NCI-H510A (cell line): ENCODE data around the gene BEAN1.
"Not testable (repeated sequence)": the region's sequence is repeated elsewhere in the genome, so short reads cannot be mapped to it uniquely, and the experiment has no call there.

Experiments used
- DNase-seq: peaks from one replicate; lab custom pipeline; 2025; lab: John Stamatoyannopoulos, UW

BEAN1 gene

DNA sequence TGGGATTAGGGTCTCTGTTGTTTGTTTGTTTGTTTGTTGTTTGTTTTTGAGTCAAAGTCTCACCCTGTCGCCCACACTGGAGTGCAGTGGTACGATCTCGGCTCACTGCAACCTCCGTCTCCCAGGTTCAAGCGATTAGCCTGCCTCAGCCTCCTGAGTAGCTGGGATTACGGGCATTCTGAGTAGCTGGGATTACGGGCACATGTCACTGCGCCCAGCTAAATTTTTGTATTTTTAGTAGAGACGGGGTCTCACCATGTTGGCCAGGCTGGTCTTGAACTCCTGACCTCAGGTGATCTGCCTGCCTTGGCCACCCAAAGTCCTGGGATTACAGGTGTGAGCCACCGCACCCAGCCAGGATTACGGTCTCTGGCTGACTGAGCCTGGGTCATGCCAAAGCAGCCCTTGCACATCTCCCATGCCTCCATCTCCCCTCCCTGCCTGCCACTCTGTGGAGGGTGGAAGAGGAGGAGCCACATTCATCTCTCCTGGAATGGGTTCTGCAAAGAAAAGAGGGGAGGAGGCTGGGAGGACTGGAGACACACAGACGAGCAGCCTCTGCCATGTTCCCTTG lies 59.2 kb downstream of the BEAN1 start:
- DNase-seq = no peak

DNA sequence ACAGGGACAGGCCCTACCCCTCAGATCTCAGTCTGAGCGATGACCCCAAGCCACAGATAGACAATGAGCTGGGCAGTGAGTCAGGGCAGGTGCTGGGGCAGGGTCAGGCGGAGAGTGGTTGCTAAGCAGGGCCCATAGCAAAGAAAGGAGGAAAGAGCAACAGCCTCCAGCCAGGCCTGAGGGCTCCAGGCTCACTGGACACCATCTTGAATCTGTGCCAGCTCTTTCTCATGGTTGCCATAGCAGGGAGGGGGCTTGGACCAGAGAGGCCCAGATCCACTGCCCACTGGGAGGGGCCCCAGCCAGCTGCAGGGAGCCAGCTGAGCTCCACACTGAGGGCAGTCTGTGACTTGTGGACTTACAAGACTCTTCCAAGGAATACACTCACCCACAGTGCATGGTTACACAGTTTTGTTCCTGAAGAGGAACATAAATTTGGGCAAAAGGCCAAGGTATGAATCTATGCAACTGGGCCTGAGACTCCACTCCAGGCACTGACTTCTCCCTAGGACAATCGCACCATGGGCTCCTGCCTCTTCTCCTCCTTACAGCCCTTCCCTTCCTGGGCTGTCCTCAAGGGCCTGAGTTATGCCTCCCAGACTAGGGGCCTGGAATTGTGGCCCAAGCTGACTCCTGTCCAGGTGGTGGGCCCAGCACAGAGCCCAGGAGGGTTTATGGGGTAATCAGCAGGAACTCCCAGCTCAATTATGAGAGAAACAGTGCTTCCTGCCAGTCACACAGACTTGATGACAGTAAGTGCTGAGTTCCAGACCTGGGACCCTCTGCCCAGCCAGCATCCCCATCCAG lies 59.9 kb downstream of the BEAN1 start:
- DNase-seq = no peak

DNA sequence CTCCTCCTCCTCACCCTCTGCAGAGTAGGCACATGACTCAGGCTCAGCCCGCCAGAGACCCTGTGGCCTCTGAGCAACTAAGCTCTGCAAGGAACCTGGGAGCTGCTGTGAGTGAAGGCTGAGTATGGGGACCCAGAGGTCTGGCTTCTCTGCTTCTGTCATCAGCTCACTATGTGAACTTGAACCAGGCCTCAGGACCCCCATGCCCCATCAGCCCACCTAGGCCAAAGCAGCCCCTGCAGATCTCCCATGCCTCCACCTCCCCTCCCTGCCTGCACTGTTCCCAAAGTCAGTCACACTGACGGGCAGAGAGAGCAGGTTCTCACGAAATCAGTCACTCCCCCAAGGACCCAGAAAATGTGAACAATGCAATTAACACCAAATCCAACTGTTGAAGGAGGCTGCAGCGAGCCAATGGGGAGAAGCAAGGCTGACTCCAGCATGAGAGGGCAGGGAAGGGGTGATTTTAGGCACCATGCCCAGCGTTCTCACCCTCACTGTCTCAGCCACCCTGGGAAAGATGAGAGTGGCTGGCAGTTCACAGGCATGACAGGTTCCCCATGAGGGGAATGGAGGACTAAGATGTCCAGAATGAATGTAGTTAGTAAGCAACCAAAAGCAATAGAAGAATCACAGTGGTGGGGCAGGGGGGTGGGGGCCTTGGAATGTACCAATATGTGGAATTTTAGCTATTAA lies 60.6 kb downstream of the BEAN1 start:
- no peak for DNase-seq

DNA sequence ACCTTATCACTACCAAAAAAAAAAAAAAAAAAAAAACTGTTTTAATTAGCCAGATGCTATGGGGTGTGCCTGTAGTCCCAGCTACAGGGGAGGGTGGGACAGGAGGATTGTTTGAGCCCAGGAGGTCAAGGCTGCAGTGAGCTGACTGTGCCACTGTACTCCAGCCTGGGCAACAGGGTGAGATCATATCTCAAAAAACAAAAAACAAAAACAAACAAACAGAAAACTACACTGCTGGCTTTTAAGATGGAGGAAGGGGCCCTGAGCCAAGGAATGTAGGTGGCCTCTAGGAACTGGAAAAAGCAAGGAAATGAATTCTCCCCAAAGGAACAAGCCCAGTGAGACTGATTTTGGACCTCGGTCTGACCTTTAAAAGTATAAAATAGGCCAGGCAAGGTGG lies 61.4 kb downstream of the BEAN1 start:
- DNase-seq = no peak

DNA sequence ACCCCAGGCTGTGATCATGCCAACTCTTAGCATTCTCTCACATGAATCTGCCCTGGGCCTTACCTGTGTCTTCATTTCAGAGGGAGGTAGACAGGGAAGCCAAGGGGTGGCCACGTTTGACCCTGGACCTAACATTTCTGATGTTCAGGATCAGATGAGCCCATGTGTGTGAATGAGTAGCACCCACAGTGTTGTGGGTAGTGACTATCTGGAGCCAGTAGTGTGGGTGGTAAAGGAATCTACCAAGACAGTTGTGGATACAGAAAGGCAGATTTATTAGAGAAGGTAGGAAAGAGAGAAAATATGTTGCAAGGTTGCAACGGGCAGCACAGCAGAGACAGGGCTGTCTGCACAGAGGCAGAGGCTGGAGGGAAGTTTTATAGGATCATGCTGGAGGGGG lies 62.3 kb downstream of the BEAN1 start:
- DNase-seq = no peak

DNA sequence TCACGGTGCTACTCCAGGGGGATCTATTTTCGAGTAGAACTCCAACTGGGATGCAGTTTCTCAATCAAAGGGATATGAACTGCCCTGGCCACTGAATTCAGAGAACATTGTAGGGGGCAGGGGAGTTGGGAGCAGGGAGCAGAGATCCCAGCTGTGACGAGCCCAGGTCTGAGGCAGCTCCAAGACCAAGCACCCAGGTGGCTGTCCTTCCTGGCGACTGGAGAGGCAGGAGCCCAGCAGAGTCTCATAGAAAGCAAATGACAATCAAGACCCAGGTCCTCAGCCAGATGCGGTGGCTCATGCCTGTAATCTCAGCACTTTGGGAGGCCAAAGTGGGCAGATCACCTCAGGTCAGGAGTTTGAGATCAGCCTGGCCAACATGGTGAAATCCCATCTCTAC lies 62.7 kb downstream of the BEAN1 start:
- no peak for DNase-seq

DNA sequence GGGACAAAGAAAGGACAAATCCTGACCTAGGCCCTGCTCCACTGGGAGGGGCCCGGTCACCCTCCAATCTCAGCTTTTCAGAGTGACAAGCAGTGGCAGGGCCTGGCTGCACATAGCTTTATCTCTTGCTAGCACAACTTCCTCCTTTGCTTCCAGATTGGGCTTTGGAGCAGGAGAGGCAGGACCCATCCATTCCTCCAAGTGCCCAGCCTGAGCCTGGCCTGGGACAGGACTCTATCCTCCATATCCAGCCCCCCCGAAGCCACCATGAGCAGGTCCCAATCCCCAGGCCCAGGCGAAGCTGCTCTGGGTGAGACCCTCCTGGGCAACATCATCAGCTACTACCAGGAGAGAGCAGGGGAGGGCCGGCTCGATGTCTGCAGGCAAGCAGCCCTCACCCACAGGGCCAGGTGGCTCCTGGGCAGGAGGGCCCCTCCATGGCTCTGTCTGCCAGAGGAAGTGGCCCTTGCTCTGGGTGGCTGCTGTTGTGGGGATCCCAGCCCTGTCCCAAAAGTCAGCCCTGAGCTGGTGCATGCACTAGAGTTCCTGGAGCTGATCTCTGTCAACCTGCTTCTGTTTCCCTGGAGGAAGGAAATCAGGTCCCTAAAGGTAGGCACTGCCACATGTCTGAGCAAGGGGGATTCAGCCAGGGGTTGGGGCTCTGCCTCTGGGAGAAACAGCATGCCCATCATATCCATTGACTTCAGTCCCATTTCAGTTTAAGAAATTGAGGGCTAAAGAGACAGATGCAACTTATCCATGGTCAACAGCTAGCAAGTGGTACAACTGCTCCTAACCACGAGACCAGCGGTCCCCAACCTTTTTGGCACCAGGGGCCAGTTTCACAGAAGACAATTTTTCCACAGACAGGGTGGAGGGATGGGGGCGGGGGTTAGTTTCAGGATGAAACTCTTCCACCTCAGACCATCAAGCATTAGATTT lies 64.0 kb downstream of the BEAN1 start:
- no peak for DNase-seq

DNA sequence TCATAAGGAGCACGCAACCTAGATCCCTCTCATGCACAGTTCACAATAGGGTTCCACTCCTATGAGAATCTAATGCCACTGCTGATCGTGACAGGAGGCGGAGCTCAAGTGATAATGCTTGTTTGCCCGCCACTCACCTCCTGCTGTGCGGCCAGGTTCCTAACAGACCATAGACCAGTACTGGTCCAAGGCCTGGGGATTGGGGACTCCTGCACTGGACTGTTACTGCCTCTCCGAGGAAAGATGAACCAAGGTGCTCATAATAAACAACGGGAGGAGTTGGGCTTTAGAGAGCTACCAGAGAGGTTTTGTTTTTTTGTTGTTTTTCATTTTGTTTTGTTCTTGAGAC lies 64.6 kb downstream of the BEAN1 start:
- DNase-seq = no peak

DNA sequence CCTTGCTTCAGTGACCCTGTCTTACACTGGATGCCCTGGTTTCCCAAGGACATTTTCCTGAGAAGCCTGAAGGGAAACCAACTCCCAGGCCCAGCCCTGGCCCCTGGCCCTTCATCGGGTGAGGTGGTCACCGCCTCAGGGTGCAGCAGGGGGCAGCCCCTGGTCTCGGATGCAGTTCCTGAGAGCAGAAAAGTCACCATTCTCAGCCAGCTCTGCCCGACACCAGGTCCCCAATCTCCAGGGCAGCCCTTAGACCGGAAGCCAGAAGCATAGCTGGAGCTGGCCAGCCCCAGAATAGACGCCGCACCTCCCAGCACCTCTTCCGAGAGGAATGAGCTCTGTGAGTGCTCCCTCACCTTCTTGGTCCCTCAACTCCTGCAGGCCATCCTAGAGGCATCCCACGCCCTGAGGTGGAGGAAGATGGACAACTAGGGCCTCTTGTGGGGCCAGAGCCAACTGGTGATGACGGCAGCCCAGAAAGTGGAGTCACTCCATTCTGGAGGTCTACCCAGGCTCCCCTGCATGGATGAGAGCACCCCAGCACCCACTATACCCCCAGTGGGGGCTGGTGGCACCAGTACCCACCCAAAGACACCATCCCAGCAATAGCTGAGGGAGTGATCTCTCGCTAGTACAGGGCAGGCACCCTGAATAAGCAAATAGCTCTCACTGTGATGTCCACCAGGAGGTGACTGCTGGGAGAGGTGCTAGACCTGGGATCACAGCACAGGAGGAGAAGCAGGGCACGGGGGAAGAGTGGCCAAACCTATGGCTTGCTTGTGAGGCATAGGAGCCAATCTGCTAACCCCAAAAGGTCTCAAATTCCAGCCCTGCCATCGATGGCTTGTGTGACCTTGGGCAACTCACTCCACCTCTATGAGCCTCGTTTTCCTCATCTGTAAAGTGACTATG lies 66.7 kb downstream of the BEAN1 start:
- DNase-seq = no peak

DNA sequence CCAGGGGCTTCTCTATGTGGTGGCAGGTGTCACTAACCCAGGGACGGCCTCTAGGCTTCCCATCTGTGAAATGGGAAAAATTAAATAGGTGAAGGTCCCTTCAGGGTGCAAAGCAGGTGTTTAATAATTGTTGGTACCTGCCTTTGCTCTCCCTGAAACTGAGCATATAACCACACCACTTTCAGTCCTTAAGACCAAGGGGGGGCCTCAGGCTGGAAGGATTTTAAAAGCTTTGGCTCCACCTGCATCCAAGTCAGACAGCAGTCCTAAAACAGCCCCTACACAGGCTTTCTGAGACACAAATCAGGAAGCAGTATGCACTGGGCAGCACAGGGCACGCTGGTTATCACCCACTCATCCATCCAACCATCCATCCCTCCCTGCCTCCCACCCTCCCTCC lies 67.8 kb downstream of the BEAN1 start:
- DNase-seq = no peak

DNA sequence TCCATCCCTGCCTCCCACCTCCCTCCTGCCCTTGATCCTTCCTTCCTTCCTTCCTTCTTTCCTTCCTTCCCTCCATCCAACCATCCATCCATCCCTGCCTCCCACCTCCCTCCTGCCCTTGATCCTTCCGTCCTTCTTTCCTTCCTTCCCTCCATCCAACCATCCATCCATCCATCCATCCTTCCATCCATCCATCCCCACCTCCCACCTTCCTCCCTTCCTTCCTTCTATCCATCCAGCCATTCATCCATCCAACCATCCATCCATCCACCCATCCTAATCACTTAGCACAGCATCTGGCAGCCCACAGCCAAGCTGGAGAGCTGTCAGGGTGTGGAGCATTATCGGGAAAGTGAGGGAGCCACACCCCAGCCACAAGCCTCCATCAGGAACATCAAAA lies 68.3 kb downstream of the BEAN1 start:
- DNase-seq = no peak

DNA sequence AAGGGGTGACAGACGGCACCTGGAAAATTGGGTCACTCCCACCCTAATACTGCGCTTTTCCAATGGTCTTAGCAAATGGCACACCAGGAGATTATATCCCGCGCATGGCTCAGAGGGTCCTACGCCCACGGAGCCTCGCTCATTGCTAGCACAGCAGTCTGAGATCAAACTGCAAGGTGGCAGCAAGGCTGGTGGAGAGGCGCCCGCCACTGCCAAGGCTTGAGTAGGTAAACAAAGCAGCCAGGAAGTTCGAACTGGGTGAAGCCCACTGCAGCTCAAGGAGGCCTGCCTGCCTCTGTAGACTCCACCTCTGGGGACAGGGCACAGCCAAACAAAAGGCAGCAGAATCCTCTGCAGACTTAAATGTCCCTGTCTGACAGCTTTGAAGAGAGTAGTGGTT lies 69.1 kb downstream of the BEAN1 start:
- not testable (repeated sequence) for DNase-seq

DNA sequence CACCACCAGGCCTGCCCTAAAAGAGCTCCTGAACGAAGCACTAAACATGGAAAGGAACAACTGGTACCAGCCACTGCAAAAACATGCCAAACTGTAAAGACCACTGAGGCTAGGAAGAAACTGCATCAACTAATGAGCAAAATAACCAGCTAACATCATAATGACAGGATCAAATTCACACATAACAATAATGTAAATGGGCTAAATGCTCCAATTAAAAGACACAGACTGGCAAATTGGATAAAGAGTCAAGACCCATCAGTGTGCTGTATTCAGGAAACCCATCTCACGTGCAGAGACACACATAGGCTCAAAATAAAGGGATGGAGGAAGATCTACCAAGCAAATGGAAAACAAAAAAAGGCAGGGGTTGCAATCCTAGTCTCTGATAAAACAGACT lies 70.8 kb downstream of the BEAN1 start:
- DNase-seq = not testable (repeated sequence)

DNA sequence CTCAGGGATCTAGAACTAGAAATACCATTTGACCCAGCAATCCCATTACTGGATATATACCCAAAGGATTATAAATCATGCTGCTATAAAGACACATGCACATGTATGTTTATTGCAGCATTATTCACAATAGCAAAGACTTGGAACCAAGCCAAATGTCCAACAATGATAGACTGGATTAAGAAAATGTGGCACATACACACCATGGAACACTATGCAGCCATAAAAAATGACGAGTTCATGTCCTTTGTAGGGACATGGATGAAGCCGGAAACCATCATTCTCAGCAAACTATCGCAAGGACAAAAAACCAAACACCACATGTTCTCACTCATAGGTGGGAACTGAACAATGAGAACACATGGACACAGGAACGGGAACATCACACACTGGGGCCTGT lies 74.5 kb downstream of the BEAN1 start:
- not testable (repeated sequence) for DNase-seq

DNA sequence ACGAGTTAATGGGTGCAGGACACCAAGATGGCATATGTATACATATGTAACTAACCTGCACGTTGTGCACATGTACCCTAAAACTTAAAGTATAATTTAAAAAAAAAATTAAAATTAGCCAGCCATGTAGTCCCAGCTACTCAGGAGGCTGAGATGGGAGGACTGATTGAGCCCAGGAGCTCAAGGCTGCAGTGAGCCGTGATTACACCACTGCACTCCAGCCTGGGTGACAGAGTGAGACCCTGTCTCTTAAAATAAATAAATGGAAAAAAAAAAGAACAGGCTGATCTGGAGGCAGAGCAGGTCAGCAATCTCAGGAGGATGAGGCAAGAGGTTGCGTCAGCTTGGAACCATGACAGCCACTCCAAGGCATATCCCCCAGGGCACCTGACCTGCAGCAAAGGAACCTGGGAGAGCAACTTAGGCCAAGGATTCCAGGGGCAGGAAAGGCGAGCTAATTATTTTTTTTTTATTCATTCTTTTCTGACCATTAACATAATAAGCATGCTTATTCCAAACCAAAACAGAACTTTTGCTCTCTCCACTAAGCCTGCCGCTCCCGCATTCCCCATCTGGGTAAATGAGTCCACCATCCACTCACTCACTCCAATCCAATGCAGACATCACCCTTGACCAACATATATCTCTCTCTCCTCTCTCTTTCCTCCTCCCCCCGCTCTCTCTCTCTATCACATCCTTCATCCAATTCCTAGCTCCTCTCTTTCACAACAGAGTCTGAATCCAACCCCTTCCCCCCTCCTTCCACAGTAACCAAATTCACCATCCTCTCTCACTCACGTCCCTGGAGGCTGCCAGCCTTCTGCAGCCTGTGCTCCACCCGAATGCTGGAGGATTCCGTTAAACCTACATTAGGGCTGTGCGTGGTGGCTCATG lies 75.2 kb downstream of the BEAN1 start:
- no peak for DNase-seq

DNA sequence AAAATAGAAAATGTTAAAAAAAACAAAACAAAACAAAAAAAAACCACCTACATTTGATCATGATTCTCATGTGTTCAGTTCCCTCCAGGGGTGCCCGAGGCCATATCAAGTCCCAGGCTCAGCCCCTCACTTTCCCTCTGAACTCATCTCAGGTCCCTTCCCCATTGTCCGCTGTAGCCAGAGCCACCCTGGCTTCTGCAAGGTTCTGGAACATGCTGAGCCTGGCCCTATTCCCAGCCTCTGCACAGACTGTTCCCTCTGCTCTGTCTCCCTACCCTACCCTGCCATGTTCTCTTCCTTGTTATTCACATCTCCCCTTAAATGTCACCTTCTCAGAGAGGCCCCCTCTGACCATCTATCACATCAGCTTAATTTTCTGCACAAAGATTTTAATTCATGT lies 75.9 kb downstream of the BEAN1 start:
- no peak for DNase-seq

DNA sequence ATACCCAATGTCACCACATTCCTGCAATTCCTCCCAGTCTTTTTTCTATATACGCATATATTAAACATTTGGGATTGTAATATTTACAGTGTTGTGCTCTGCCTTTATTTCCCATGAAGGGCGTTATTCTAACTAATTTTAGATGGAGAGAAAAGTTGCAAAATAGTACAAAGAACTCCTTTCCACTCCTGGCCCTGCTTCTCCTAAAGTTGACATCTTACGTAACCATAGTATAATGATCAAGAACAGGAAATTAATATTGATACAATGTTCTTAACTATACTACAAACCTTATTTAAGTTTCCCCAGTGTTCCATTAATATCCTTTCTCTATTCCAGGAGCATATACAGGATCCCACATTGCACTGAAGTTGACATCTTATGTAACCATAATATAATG lies 76.5 kb downstream of the BEAN1 start:
- DNase-seq = no peak

DNA sequence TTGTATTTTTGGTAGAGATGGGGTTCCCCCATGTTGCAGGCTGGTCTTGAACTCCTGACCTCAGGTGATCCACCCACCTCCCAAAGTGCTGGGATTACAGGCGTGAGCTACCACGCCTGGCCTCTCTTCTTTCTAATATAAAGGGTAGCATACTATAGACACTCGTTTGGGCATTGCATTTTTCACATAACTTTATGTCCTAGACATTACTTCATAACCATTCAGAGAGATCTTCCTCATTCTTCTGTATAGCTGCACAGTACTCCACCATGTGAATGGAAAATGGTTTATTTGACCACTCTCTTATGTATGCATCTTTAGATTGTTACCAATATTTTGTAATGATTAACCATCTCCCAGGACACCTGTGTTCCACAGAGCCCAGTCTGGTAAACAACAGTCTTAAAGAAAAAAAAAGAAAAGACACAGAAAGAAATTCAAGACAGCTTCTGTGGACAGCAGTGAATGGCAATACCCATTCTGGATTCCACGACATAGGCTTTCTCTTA lies 80.7 kb downstream of the BEAN1 start:
- no peak for DNase-seq

DNA sequence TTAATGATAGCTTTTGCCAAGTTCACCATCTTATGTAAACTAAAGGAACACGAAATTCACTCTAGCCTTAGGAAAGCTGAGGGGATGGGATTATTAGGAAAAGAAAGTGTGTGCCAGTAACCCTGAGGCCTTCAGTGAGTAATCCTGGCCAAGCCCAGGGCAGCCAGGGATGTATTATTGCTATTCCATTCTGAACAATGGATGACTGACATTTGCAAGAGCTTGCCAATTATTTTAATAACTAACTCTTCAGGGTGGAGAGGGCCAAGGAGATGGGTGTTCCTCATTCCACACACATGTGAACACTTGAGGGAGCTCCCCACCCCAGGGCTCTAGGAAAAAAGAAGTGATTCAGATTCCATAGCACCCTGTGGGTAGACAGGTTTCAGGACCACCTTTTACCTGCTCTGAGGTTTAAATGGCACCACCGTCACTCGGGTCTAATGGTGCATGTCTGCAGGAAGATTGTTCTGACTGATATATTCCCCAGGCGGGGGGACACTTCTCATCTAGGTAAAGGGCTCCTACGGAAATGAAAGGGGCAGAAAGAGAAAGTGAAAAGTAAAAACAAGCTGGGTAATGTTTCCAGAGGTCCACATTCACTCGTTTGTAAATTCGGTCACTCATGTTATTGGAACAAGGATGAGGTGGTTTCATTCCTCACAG lies 81.3 kb downstream of the BEAN1 start:
- DNase-seq = no peak
